DND-41 (cell line): Measurements from ENCODE around the gene ACSL3.

Experiments used
- EZH2 ChIP-seq: IDR thresholded peaks from 3 replicates; pipeline ENCODE4 v1.6.1; 2012; ENCODE audit warnings: borderline replicate concordance, low read depth, mild to moderate bottlenecking, moderate library complexity, low read length, inconsistent platforms; ENCODE audit not compliant: severe bottlenecking
- TF ChIP-seq, protein P1 (sequence below): IDR thresholded peaks from 2 replicates; pipeline ENCODE4 v1.5.1; 2012; ENCODE audit warnings: borderline replicate concordance, low read length, moderate library complexity, mild to moderate bottlenecking; ENCODE audit not compliant: poor library complexity, severe bottlenecking; ENCODE audit errors: extremely low read depth

DNA sequence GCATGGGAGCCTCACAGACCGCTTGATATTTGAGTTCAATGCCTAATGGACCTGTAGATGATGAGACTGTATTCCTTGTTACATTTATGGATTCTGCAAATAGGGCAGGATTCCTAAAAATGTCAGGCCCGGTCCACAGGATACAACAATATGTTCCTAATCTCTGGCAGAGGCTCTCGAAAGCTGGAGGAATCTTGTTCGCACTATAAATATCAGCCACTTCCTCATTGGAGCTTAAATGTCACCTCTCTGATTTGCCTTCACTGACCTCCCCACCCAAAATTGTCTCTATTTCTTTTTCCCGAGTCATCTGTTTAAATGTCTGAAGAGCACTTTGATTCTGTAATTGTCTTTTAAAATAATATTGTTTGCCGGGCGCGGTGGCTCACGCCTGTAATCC is 12.0 kb upstream of the ACSL3 start:
- TF ChIP-seq EZH2, result no peak
- TF ChIP-seq, protein P1, sequence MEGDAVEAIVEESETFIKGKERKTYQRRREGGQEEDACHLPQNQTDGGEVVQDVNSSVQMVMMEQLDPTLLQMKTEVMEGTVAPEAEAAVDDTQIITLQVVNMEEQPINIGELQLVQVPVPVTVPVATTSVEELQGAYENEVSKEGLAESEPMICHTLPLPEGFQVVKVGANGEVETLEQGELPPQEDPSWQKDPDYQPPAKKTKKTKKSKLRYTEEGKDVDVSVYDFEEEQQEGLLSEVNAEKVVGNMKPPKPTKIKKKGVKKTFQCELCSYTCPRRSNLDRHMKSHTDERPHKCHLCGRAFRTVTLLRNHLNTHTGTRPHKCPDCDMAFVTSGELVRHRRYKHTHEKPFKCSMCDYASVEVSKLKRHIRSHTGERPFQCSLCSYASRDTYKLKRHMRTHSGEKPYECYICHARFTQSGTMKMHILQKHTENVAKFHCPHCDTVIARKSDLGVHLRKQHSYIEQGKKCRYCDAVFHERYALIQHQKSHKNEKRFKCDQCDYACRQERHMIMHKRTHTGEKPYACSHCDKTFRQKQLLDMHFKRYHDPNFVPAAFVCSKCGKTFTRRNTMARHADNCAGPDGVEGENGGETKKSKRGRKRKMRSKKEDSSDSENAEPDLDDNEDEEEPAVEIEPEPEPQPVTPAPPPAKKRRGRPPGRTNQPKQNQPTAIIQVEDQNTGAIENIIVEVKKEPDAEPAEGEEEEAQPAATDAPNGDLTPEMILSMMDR, result no peak
